SH-SY5Y (cell line): ENCODE data around the gene PBRM1.

ENCODE experiments used
- GATA2 ChIP-seq: IDR thresholded peaks from 2 replicates; pipeline ENCODE4 v1.6.1; 2011; ENCODE audit warnings: mild to moderate bottlenecking, low read depth, low read length
- GATA3 ChIP-seq: IDR thresholded peaks from 2 replicates; pipeline ENCODE4 v1.6.1; 2011; ENCODE audit warnings: low read depth, mild to moderate bottlenecking, low read length, moderate library complexity

DNA sequence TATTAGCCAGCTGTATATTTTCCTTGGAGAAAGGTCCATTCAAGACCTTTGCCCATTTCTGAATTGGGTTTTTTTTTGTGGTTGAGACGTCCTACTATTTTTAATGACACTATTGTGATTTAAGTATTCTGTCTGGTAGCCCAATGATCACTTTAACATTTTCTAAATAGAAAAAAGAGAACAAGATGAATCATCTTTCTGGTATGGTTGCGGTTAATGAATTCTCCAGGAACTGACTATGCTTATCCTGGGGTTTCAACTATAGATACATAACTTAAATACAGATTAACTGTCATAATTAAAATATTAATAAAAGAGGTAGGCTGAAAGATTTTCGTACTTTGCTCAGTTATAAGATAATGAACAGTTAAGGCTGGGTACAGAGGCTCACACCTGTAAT lies 51.9 kb downstream of the PBRM1 start:
- TF ChIP-seq GATA2 = no peak
- no peak for TF ChIP-seq GATA3
